Right ventricle myocardium inferior (tissue), 1 donor: Measurements from ENCODE around the gene ANKZF1. TPM values are rescaled to one million over a fixed set of nuclear protein-coding genes. Genes with fewer than 3 reads are reported as not detected.
A peak's percentile ranks its signal among the peaks of the same experiment; 100 is the strongest.

Source experiments
- ATAC-seq: fragments of 200-7000 bp; cut with Tn5 transposase; one replicate; pipeline ENCODE4 v1.9.1; 2020; ENCODE audit warnings: mild to moderate bottlenecking, moderate library complexity
- DNase-seq: peaks from one replicate; pipeline ENCODE4 v3.0.0; 2021; ENCODE audit errors: missing footprints
- intact Hi-C: fragments of 100-400 bp; cut with DNase I; formaldehyde crosslinking; loops from one replicate; pipeline ENCODE4 v1.11.0; 2022
- total RNA-seq: library from RNA; stranded (reverse); fragmentation: NEBNext Ultra II Directional; extraction: Animal tissue kit (Norgen Biotek cat#: 25700); gene quantifications from one replicate; pipeline ENCODE4 v1.2.1, GENCODE V29; 2021
- donor health status: DM: no; HTN: yes; CAD: no; lungs with severe emphysema.

Gene ANKZF1
- total RNA-seq, 1 donor from 2014 or later, result 26.6 TPM

DNA sequence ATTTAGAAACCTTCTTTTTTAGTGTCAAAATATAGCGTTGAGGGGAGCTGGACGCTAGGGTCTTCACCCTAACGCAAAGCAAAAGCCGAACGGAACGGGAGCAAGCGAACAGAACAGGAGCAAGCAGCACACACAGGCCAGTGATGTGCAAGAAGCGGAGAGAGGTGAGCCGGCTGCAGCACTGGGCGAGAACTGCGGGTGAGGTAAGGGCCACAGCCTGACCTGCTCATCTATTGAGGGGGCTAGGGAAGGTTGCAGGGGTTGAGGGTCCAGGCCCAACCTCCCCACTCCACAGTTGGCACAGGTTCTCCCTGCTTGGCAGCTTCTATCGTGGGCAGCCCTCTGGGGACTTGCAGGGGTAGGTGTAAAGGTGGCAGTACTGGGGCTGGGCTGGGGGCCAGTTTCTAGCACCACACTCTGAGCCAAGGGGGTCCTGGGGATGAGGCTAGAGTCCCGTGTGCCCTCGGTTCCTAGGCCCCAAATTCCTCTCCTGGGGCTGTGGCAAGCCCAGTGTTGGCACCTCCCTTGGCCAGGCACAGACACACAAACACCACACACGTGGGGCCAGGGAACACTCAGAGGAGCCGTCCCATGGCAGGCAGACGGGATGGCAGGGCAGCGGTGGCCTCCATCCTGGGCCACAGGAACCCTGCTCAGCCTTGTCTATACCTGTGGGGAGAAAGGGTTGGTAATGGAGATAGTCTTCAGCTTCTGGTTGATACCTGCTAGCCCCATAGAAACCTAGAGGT is 9.6 kb upstream of the ANKZF1 start:
- DNase-seq, result no peak
- no peak for ATAC-seq
- intact Hi-C loops, result no loop called here

DNA sequence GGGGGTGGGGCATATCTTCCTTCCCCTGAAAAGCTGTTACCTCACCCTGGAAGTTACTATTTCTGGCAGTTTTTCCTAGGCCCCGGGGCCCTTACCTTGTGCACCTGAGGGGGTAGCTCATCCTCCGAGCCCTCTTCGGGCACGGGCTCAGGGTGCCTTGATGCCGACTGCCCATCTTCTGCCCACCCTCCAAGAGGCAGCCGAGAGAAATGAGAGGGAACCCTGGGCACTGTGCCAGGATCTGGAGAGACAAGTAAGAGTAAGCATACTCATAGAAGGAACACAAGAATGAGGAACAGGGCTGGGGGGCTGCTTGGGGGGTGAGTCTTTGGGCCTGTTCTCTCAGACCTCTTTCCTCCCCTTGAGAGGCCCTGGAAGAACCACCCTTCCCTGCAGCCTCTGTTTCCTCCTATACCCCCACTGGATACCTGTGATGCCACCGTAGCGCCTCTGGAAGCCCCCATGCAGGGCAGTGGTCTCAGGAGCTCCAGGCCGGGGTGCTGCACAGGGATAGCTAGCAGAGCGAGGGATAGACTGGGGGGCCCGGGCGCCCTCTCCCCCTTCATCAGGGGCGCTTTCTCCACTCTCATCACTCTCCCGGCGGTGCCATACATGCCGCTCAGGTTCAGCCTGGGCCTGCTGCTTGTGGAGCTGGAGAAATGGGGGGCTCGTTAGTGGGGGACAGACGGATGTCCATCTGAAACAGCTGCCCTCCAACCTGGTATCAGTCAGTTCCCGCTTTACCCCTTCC is 8.8 kb upstream of the ANKZF1 start:
- DNase-seq (no peak), ATAC-seq (no peak)
- intact Hi-C loops, result no loop called here

DNA sequence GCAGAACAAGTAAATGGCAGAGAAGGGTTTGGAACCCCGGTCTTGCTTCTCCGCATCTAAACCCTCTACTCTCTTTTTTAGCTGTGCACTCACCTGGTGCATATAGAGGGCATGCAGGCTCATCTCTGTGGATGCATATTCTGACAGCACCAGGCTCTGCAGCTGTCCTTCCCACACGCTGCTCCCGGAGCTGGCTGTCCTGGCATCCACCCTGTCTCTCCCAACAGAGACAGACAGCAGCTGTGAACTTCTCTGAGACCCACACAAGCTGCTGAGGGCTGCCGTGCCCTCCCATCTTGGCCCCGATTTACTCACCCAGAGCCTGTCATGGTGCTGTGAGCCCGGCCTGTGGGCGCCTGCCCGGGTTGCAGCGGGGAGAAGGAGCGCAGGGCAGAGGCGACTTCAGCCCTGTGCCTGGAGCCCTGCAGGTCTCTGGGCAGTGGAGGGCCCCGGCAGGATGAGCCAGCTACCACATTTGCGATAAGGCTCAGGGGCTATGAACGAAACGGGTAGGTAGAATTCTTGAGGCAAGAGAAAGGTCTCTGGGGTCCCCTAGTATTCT is 7.6 kb upstream of the ANKZF1 start:
- DNase-seq, result no peak
- intact Hi-C loops, result no loop called here

DNA sequence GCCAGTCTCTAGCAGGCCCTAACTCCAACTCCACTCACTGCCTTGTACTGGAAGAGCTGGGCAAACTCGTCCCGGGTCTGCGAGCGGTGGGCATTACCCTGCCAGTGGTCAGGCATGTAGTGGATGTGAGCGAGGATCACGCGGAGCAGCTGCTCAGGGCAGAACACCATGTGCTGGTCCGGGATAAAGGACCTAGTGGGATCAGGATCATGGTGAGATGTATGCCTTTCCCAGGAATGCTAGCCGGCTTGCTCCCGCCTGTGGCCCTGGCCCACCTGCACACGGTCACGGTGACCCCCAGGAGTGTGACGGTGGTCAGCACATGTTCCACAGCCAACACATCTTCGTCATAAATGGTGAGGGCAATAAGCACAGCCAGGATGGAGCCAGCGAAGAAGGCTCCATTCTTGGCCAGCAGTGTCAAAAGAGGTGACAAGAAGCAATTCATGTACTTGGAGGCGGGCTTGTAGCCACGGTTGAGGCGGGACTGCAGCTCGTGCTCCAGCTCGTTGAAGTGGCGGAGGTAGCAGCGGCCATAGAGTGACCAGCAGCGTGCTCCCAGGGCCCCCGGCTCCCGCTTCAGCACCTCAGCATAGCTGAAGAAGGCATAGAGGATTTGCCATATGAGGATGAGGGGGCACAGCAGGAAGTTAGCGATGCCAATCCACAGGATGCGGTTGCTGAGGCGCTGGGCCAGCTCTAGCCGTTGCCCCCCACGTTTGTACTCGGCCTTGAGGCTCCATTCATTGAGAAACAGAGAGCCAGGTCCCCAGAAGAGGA is 5.6 kb upstream of the ANKZF1 start:
- DNase-seq (no peak), ATAC-seq (no peak)
- intact Hi-C loops, result no loop called here

More for the DNA sequence above, 7.6 kb upstream of the ANKZF1 start:
- ATAC-seq, result no peak

DNA sequence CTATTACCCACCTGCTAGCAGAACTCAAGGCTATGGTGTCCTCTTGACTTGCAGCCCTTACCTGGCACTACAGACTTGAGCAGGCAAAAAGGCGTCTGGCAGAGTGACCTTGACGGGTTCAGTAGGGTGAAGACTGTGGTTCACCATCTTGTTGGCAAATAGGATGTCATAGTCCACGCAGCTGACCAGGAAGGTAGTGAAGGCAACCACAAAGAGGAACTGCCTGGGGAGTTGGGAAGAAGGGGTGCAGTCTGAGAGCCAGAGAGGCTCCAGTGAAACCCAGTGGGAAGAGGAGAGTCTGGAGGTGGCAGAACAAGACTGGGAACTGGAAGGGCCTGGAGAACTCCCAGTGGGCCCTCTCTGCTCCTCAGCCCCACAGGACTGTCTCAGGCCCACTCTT is 4.3 kb upstream of the ANKZF1 start:
- intact Hi-C loops, result loop anchor here (5.0 kb wide), 1 partner anchor 52 kb away; the partner anchor contains the start of gene DNAJB2
- no peak for ATAC-seq
- DNase-seq, result no peak

DNA sequence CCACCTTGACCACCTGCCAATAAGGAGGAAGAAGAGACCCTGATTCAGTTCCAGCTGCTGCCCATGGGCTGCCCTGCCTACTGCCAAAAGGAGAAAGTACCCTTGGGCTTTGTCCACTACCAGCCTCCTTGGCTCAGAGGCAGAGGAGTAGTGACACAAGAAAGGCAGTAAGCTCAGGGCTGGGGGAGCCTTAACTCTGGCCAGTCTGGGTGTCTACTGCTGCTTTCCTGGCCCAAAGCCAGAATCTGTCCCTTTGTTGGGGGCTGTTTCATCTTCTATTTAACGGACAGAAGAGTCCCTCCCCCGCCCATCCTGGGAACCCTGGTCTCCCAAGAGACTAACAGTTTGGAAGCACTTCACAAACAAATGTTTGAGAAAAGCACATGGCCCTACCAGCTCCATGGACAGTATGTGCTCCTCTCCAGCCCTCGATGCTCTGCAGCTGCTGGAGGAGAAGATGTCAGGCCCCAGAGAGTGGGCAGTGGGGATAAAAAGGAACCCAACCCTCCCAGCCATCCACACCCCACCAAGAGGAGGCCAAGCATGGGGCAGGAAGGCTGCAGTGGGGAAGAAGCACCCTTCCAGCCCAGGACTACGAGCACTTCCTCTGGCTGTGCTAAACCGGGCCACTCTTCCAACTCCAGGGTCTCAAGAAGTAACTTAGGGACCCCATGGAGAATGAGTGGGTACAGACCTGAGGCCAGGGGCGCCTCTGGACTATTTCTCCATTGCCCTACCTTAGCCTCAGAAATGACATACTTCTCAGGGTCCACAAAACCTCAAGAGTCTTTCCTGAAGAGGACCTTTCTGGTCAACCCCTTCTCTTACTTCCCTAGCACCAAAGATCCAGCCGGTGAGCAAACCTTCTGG is 1.3 kb upstream of the ANKZF1 start:
- ATAC-seq (no peak), DNase-seq (no peak)
- intact Hi-C loops, result loop anchor here (2.0 to 5.0 kb wide), 2 partner anchors 21 to 49 kb away; partner anchors contain the start of genes DNAJB2 and ZFAND2B

DNA sequence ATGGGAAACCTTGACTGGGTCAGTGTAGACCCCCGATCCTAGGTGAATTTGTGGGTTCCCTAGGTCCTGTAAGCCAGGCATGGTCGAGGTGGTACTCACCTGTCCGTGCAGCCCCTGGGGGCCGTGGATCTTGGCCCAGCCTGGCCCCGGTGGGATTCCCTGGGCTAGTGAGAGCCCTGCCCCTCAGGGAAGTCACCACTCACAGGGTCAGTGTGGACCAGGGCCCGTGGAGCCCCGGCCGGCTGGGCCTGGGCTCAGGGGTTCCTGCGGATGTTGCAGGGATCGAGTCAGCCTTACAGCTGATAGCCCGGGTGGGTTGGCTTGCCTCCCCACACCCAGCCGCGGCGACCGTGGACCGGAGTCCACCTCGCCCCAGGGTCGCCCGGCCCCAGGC is 698 bp upstream of the ANKZF1 start:
- intact Hi-C loops, result loop anchor here (2.0 to 5.0 kb wide), 2 partner anchors 22 to 48 kb away; partner anchors contain the start of genes DNAJB2 and ZFAND2B
- ATAC-seq (no peak), DNase-seq (no peak)

- ATAC-seq (no peak), DNase-seq (peak; percentile 86)
- intact Hi-C loops, result no loop called here
These were observed 494 bp downstream of the ANKZF1 start for GRCh38 chr2:219230059-219230540.

GRCh38 chr2:219234331-219234730 is 4.7 kb downstream of the ANKZF1 start:
- no peak for DNase-seq
- ATAC-seq, result no peak
- intact Hi-C loops, result no loop called here

DNA sequence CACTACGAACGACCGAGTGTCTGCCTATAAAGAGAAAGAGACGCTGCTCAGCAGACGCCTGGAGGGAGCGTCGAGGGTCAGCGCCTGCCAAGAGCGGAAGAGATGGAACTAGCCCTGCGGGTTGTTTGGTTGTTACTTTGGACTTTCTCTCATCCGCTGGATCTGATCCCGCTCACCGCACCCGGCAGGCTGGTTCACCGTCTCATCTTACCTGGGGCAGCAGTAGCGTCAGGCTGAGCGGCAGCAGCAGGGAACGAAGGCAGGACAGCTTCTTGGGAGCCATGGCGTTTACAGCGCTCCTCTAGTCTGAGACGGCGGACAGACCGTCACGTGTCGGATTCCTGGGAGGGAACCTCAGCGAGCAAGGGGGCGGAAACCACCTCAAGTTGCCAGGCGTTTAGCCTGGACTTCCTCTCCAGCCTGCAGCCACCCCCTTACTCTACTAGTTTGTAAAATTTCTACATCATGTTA is 13.7 kb downstream of the ANKZF1 start:
- intact Hi-C loops, result no loop called here
- DNase-seq (no peak), ATAC-seq (no peak)

DNA sequence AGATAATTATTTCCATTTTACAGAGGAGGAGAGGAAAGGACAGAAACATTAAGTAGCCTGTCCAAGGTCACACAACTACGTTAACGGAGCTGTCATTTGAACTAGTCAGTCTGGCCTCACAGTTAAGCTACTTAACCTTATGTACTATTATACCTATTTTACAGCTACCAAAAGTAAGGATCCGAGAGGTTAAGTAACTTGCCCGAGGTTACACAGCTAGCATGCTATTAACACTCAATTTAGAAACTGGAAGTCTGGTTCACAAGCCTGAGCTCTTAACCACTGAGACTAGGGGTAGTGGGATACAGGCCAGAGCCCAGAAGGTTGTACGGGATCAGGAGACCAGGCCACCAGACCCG is 15.2 kb downstream of the ANKZF1 start:
- ATAC-seq, result no peak
- intact Hi-C loops, result no loop called here

DNA sequence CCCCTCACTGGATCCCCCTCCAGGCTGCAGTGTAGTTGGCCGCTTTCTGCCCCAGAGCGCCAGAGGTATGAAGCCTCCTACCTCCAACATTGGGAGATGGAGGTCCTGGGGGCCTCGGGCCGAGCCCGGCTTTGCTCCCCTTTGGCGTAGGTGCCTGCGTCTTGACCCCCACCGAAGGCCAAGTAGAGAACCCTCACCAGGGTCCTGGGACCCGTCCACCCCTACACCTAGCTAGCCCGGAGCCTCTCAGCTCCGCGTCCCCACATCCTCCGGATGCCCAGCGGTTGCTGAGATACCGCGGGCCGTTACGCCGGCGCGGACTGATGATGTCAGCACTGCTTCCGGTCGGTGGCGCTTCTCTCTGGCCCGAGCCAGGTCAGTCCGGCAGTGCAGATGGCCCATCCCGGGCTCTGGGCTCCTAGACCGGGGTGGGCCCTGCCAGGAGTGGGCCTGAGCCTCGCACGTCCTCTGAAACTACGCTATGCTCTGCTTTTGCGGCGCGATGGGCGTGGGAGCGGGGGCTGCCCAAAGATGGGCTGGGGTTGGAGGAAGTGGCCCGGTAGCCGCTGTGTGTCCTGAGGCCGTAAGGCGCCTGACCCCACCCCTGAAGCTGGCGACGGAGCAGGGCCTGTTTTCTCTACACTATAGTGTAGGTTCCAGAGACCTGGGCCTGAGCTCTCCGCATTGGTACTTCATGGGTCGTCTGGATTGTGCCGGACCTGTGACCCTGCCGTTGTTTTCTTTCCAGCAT is 15.7 kb downstream of the ANKZF1 start, which contains the start of the genes GLB1L and STK16:
Gene GLB1L (minus strand): TSS at position 297 of the 751 bp plus-strand sequence. CDS start 1,871 bp downstream, outside the sequence.
Gene STK16 (plus strand): TSS at position 332 of the 751 bp plus-strand sequence. CDS start 521 bp downstream, outside the sequence.
- DNase-seq (peak; percentile 96), ATAC-seq (peak; percentile 93)
- intact Hi-C loops, result no loop called here

More for the DNA sequence above, 15.2 kb downstream of the ANKZF1 start:
- no peak for DNase-seq

GRCh38 chr2:219245899-219246230 is 16.3 kb downstream of the ANKZF1 start:
- ATAC-seq (no peak), DNase-seq (no peak)
- intact Hi-C loops, result no loop called here

DNA sequence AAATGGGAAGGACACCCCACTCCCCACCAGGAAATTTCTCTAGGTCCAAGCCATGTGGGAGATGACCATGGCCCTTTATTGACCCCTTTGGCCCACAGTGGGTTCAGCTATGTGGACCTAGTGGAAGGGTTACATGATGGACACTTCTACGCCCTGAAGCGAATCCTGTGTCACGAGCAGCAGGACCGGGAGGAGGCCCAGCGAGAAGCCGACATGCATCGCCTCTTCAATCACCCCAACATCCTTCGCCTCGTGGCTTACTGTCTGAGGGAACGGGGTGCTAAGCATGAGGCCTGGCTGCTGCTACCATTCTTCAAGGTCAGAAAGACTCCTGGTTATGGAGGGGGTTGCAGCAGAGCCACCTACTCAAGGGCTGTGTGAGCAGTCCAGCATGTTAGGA is 17.0 kb downstream of the ANKZF1 start:
- intact Hi-C loops, result no loop called here
- DNase-seq (no peak), ATAC-seq (no peak)

- no peak for ATAC-seq
- intact Hi-C loops, result no loop called here
- no peak for DNase-seq
These were observed 18.4 kb downstream of the ANKZF1 start for GRCh38 chr2:219247678-219248642.

- DNase-seq (no peak), ATAC-seq (no peak)
- intact Hi-C loops, result no loop called here
These were observed 19.2 kb downstream of the ANKZF1 start for GRCh38 chr2:219248845-219249202.
